Right lobe of liver (tissue), 4 donors: Measurements from ENCODE around the gene NBL1.

ENCODE experiments used
- CTCF ChIP-seq, 4 donors: fragments of 200-600 bp in 3 of 4; fragments of 450-650 bp in 1 of 4; IDR thresholded peaks; one replicate each; pipeline versions ENCODE4 v1.5.1 to v1.8.0; 2016 to 2022; ENCODE audit warnings: antibody characterized with exemption in 4 of 4, mild to moderate bottlenecking in 2 of 4
- POLR2A ChIP-seq: fragments of 450-650 bp; IDR thresholded peaks from one replicate; pipeline ENCODE4 v1.6.1; 2017; ENCODE audit warnings: antibody characterized with exemption, mild to moderate bottlenecking
- donor health status: DM: no; HTN: no; CAD: no.
- donor health status: DM: no; HTN: no; CAD: no.
- donor health status: DM: no; HTN: yes; CAD: no.

GRCh38 chr1:19695772-19696171, 51.7 kb downstream of the NBL1 start:
- TF ChIP-seq CTCF (IDR thresholded peaks at IDR 0.05) (no peak), POLR2A (no peak)
